Gastrocnemius medialis (tissue), 4 donors: ENCODE data around the gene MAST4.

Source experiments
- POLR2A ChIP-seq, 2 donors: fragments of 450-650 bp; IDR thresholded peaks; one replicate each; pipeline ENCODE4 v1.6.1; 2017; ENCODE audit warnings: antibody characterized with exemption in 2 of 2, mild to moderate bottlenecking in 2 of 2, moderate library complexity in 2 of 2
- TF ChIP-seq, protein P1 (sequence below), 5 experiments: fragments of 450-650 bp in 3 of 5; fragments of 200-600 bp in 2 of 5; sonication (generic) in 2 of 5; IDR thresholded peaks in 4 of 5; conservative IDR thresholded peaks in 1 of 5; 1 replicate in 4 of 5; 2 replicates in 1 of 5; pipeline ENCODE4 v1.5.1; 2016 to 2019; ENCODE audit warnings: antibody characterized with exemption in 5 of 5, mild to moderate bottlenecking in 3 of 5, moderate library complexity in 3 of 5

DNA sequence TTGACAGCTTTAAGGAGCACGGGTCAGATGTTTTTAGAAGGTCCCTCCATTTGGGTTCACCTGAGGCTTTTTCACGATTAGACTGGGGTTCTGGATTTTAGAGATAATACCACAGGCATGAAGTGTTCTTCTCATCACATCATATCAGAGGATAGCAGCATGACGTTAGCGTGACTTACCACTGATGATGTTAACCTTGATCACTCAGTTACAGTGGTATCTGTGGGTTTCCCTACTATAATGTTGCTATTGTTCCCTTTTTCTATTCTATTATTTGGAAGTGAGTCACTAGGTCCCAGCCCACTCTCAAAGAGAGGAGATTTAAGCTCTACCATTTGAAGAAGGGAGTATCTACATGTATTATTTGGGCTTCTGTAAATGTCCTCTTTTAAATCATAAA, 300.0 kb downstream of the MAST4 start:
- TF ChIP-seq, protein P1, sequence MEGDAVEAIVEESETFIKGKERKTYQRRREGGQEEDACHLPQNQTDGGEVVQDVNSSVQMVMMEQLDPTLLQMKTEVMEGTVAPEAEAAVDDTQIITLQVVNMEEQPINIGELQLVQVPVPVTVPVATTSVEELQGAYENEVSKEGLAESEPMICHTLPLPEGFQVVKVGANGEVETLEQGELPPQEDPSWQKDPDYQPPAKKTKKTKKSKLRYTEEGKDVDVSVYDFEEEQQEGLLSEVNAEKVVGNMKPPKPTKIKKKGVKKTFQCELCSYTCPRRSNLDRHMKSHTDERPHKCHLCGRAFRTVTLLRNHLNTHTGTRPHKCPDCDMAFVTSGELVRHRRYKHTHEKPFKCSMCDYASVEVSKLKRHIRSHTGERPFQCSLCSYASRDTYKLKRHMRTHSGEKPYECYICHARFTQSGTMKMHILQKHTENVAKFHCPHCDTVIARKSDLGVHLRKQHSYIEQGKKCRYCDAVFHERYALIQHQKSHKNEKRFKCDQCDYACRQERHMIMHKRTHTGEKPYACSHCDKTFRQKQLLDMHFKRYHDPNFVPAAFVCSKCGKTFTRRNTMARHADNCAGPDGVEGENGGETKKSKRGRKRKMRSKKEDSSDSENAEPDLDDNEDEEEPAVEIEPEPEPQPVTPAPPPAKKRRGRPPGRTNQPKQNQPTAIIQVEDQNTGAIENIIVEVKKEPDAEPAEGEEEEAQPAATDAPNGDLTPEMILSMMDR (IDR thresholded peaks at IDR 0.05 in 4 of 5, conservative IDR thresholded peaks at IDR 0.05 in 1 of 5): no peak
- TF ChIP-seq POLR2A (IDR thresholded peaks at IDR 0.05): no peak
